HTERT RPE-1 (cell line): Measurements from ENCODE around the gene TAS2R39.
"Not testable (repeated sequence)": the region's sequence is repeated elsewhere in the genome, so short reads cannot be mapped to it uniquely, and the experiment has no call there.

Experiments used
- in situ Hi-C: fragments of 300-500 bp; cut with MboI; formaldehyde crosslinking; loops from 4 replicates; pipeline ENCODE4 v1.14.3; 2020; ENCODE audit warnings: low sequenced_read_pairs

The TAS2R39 gene

GRCh38 chr7:143183024-143183423, at the start of gene TAS2R39:
TSS of gene TAS2R39 (plus strand) at chr7:143183419. CDS start at chr7:143183419, 0 bp downstream.
- in situ Hi-C loops, result no loop called here

GRCh38 chr7:143147070-143147469, 36.1 kb upstream of the TAS2R39 start:
- in situ Hi-C loops, result no loop called here

GRCh38 chr7:143148050-143148449, 35.2 kb upstream of the TAS2R39 start:
- in situ Hi-C loops, result no loop called here

- in situ Hi-C loops, result no loop called here
These were observed 34.6 kb upstream of the TAS2R39 start for GRCh38 chr7:143148651-143149050.

- in situ Hi-C loops, result not testable (repeated sequence)
These were observed 32.5 kb upstream of the TAS2R39 start for GRCh38 chr7:143150696-143151095.

- in situ Hi-C loops, result not testable (repeated sequence)
These were observed 24.6 kb upstream of the TAS2R39 start for GRCh38 chr7:143158617-143159016.

- in situ Hi-C loops, result no loop called here
These were observed 11.5 kb upstream of the TAS2R39 start for GRCh38 chr7:143171697-143172096.

GRCh38 chr7:143172354-143172753, 10.9 kb upstream of the TAS2R39 start:
- in situ Hi-C loops, result no loop called here

GRCh38 chr7:143176128-143176527, 7.1 kb upstream of the TAS2R39 start:
- in situ Hi-C loops, result no loop called here

GRCh38 chr7:143177374-143178119, 5.7 kb upstream of the TAS2R39 start:
- in situ Hi-C loops, result no loop called here

- in situ Hi-C loops, result not testable (repeated sequence)
These were observed 2.4 kb upstream of the TAS2R39 start for GRCh38 chr7:143180771-143181170.

- in situ Hi-C loops, result no loop called here
These were observed 1.9 kb upstream of the TAS2R39 start for GRCh38 chr7:143181349-143181748.

- in situ Hi-C loops, result no loop called here
These were observed 2.3 kb downstream of the TAS2R39 start for GRCh38 chr7:143185551-143185950.

GRCh38 chr7:143188994-143189393, 5.8 kb downstream of the TAS2R39 start:
- in situ Hi-C loops, result no loop called here

GRCh38 chr7:143193880-143194279, 10.7 kb downstream of the TAS2R39 start:
- in situ Hi-C loops, result no loop called here

- in situ Hi-C loops, result no loop called here
These were observed 15.8 kb downstream of the TAS2R39 start for GRCh38 chr7:143199040-143199439.

- in situ Hi-C loops, result loop anchor here (25.0 kb wide), 1 partner anchor 190 kb away; no protein-coding TSS in a partner anchor
These were observed 18.9 kb downstream of the TAS2R39 start for GRCh38 chr7:143202161-143202560.

- in situ Hi-C loops, result loop anchor here (25.0 kb wide), 1 partner anchor 191 kb away; no protein-coding TSS in a partner anchor
These were observed 20.2 kb downstream of the TAS2R39 start for GRCh38 chr7:143203386-143203785.

GRCh38 chr7:143205560-143206293, 22.5 kb downstream of the TAS2R39 start:
- in situ Hi-C loops, result loop anchor here (25.0 kb wide), 1 partner anchor 193 kb away; no protein-coding TSS in a partner anchor

GRCh38 chr7:143210541-143210940, 27.3 kb downstream of the TAS2R39 start:
- in situ Hi-C loops, result loop anchor here (25.0 kb wide), 1 partner anchor 198 kb away; no protein-coding TSS in a partner anchor

- in situ Hi-C loops, result loop anchor here (25.0 kb wide), 1 partner anchor 201 kb away; no protein-coding TSS in a partner anchor
These were observed 30.3 kb downstream of the TAS2R39 start for GRCh38 chr7:143213478-143213877.
